ENCODE measurements around the gene GRID2.

GRCh38 chr4:92265021-92265420 is 38.7 kb upstream of the GRID2 start:
- TF ChIP-seq, protein P1, sequence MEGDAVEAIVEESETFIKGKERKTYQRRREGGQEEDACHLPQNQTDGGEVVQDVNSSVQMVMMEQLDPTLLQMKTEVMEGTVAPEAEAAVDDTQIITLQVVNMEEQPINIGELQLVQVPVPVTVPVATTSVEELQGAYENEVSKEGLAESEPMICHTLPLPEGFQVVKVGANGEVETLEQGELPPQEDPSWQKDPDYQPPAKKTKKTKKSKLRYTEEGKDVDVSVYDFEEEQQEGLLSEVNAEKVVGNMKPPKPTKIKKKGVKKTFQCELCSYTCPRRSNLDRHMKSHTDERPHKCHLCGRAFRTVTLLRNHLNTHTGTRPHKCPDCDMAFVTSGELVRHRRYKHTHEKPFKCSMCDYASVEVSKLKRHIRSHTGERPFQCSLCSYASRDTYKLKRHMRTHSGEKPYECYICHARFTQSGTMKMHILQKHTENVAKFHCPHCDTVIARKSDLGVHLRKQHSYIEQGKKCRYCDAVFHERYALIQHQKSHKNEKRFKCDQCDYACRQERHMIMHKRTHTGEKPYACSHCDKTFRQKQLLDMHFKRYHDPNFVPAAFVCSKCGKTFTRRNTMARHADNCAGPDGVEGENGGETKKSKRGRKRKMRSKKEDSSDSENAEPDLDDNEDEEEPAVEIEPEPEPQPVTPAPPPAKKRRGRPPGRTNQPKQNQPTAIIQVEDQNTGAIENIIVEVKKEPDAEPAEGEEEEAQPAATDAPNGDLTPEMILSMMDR (IDR thresholded peaks at IDR 0.05; ENCODE audit: poor library complexity, severe bottlenecking) = no peak
- TF ChIP-seq MXI1 (conservative IDR thresholded peaks at IDR 0.05; ENCODE audit: poor library complexity, severe bottlenecking) = no peak
- no peak for TF ChIP-seq POLR2AphosphoS5 (IDR thresholded peaks at IDR 0.05)

All from neural cell (in vitro differentiated cells).